Ascending aorta (tissue), 2 donors: ENCODE measurements around the gene SUPT3H. TPM values are rescaled to one million over a fixed set of nuclear protein-coding genes. Genes with fewer than 3 reads are reported as not detected.
A peak's percentile ranks its signal among the peaks of the same experiment; 100 is the strongest.

ENCODE experiments used
- DNase-seq, 2 donors: peaks; one replicate each; pipeline ENCODE4 v3.0.0-alpha.2; 2019; ENCODE audit warnings: low spot score in 2 of 2
- H3K27ac ChIP-seq, 2 donors: fragments of 200-600 bp; sonication (generic); one replicate each; pipeline ENCODE4 v1.5.1; 2016 to 2017; ENCODE audit warnings: mild to moderate bottlenecking in 1 of 2
- H3K27me3 ChIP-seq: fragments of 200-600 bp; sonication (generic); one replicate; pipeline ENCODE4 v1.5.1; 2017
- H3K36me3 ChIP-seq, 2 donors: fragments of 200-600 bp; sonication (generic); one replicate each; pipeline ENCODE4 v1.5.1; 2016
- H3K4me1 ChIP-seq, 2 donors: fragments of 200-600 bp; sonication (generic); one replicate each; pipeline ENCODE4 v1.5.1; 2016 to 2017; ENCODE audit warnings: mild to moderate bottlenecking in 1 of 2
- H3K4me3 ChIP-seq, 2 donors: fragments of 200-600 bp; sonication (generic); one replicate each; pipeline ENCODE4 v1.5.1; 2016 to 2017; ENCODE audit warnings: mild to moderate bottlenecking in 1 of 2
- H3K9me3 ChIP-seq, 2 donors: fragments of 200-600 bp; sonication (generic); one replicate each; pipeline ENCODE4 v1.5.1; 2016
- intact Hi-C: fragments of 100-400 bp; cut with DNase I; formaldehyde crosslinking; loops from one replicate; pipeline ENCODE4 v1.15.1; 2023
- total RNA-seq: library from RNA; depleted of rRNA; stranded (reverse); fragments of >200 nt; gene quantifications from one replicate; pipeline ENCODE4 v1.1.0, GENCODE V29; 2016
- TF ChIP-seq, protein P1 (sequence below), 3 experiments: fragments of 200-600 bp in 2 of 3; fragments of 450-650 bp in 1 of 3; sonication (generic) in 2 of 3; IDR thresholded peaks; one replicate each; pipeline ENCODE4 v1.5.1; 2016 to 2019; ENCODE audit warnings: antibody characterized with exemption in 3 of 3, mild to moderate bottlenecking in 1 of 3, moderate library complexity in 1 of 3

SUPT3H gene
- not detected for total RNA-seq

DNA sequence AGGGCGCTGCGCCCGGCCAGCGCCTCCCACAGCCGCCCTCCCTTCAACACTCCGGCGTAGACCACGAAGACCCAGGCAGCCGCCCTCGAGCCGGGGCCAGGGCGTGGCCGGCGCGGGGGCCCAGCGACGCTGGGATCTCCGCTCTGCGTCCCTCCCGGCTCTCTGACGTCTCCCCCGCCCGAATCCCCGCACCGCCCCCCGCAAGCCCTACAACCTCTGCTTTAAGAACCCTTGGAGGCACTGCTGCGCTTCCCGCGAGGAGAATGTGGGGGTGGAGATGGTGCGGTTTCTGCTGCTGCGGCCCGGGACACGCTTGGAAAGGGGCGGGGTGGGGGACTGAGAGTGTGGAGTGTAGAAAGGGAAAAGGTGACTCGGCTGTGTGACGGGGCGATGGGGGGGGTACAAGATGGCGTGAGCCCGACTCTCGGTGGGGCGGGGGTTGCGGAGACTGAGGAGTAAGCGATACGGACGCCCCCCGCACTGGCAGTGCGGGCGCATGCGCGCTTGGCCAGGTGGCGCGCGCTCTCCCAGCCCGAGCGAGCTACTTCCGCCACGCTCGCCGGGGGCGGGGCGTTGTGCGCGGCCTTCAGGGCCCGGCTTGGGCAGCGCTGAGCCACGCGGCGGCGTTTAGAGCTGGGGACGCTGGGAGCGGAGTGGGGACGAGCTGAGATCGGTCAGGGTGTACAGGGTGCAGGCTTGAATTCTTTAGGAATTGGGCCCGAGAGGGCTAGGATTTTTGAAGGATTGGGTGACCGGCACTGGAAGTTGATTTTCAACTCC lies at the start of gene SUPT3H:
Gene SUPT3H (minus strand): TSS at position 381 of the 780 bp plus-strand sequence.
- H3K4me3 ChIP-seq, result peak within 1 kb of the TSS; percentile 63 to 85
- TF ChIP-seq, protein P1, sequence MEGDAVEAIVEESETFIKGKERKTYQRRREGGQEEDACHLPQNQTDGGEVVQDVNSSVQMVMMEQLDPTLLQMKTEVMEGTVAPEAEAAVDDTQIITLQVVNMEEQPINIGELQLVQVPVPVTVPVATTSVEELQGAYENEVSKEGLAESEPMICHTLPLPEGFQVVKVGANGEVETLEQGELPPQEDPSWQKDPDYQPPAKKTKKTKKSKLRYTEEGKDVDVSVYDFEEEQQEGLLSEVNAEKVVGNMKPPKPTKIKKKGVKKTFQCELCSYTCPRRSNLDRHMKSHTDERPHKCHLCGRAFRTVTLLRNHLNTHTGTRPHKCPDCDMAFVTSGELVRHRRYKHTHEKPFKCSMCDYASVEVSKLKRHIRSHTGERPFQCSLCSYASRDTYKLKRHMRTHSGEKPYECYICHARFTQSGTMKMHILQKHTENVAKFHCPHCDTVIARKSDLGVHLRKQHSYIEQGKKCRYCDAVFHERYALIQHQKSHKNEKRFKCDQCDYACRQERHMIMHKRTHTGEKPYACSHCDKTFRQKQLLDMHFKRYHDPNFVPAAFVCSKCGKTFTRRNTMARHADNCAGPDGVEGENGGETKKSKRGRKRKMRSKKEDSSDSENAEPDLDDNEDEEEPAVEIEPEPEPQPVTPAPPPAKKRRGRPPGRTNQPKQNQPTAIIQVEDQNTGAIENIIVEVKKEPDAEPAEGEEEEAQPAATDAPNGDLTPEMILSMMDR (IDR thresholded peaks at IDR 0.05), result peak in 2 of 3 experiments; percentile 20 to 38
- H3K27ac ChIP-seq, result peak within 1 kb of the TSS; percentile 90
- DNase-seq, result peak; percentile 72 to 95
- H3K4me1 ChIP-seq, result peaks cover 0 to 11% of the 10 kb centered on the region in 2 donors
- no peaks in the 10 kb centered on the region for H3K9me3 ChIP-seq
- no peaks in the 10 kb centered on the region for H3K27me3 ChIP-seq
- H3K36me3 ChIP-seq, result no peaks in the 10 kb centered on the region
- intact Hi-C loops, result loop anchor here (2.0 to 5.0 kb wide), 3 partner anchors 40 to 1000 kb away; no protein-coding TSS in a partner anchor

DNA sequence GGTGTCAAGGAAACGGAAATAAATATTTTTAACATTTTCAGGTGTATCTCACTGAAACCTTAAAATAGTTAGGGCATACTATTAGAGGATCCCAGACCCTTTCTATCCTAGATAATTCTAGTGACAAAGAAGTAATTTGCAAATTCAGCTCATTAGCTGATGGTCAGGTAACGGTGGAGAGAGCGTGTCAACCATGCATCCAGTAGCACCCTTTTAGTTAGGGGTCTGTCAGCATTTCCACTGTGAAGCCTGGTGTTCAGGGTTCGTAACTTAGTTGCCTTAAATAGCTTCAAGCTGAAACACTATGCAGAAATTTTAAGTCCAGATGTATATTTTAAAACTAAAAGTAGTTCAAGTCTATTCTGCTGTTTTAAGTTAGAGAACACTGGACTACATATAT lies 48.5 kb upstream of the SUPT3H start:
- Histone ChIP-seq H3K36me3 (no peaks in the 10 kb centered on the region), H3K27ac (no peak overlapping the region), H3K4me1 (peaks cover 11 to 17% of the 10 kb centered on the region in 2 donors), H3K27me3 (peaks cover 5% of the 10 kb centered on the region), H3K9me3 (no peaks in the 10 kb centered on the region), H3K4me3 (no peak overlapping the region)
- no peak for DNase-seq
- TF ChIP-seq, protein P1 (IDR thresholded peaks at IDR 0.05), result no peak
- intact Hi-C loops, result no loop called here

- no peak overlapping the region for H3K27ac ChIP-seq
- intact Hi-C loops, result no loop called here
Measured at GRCh38 chr6:45424451-45424861, 46.7 kb upstream of the SUPT3H start.

GRCh38 chr6:45423824-45424450 lies 46.2 kb upstream of the SUPT3H start:
- H3K36me3 ChIP-seq, result no peaks in the 10 kb centered on the region
- DNase-seq, result no peak
- peaks cover 12 to 28% of the 10 kb centered on the region in 2 donors for H3K4me1 ChIP-seq
- peak overlapping the region; percentile 16 to 37 for H3K27ac ChIP-seq
- intact Hi-C loops, result no loop called here
- peak overlapping the region; percentile 59 to 71 for H3K4me3 ChIP-seq
- H3K27me3 ChIP-seq, result peaks cover 5% of the 10 kb centered on the region
- H3K9me3 ChIP-seq, result no peaks in the 10 kb centered on the region
- TF ChIP-seq, protein P1 (IDR thresholded peaks at IDR 0.05), result no peak

More at GRCh38 chr6:45424451-45424861, 46.7 kb upstream of the SUPT3H start:
- peaks cover 12 to 27% of the 10 kb centered on the region in 2 donors for H3K4me1 ChIP-seq
- peaks cover 5% of the 10 kb centered on the region for H3K27me3 ChIP-seq
- H3K4me3 ChIP-seq, result peak overlapping the region in 1 of 2 donors; percentile 71
- no peak for DNase-seq
- no peaks in the 10 kb centered on the region for H3K36me3 ChIP-seq
- no peaks in the 10 kb centered on the region for H3K9me3 ChIP-seq
- TF ChIP-seq, protein P1 (IDR thresholded peaks at IDR 0.05), result no peak

DNA sequence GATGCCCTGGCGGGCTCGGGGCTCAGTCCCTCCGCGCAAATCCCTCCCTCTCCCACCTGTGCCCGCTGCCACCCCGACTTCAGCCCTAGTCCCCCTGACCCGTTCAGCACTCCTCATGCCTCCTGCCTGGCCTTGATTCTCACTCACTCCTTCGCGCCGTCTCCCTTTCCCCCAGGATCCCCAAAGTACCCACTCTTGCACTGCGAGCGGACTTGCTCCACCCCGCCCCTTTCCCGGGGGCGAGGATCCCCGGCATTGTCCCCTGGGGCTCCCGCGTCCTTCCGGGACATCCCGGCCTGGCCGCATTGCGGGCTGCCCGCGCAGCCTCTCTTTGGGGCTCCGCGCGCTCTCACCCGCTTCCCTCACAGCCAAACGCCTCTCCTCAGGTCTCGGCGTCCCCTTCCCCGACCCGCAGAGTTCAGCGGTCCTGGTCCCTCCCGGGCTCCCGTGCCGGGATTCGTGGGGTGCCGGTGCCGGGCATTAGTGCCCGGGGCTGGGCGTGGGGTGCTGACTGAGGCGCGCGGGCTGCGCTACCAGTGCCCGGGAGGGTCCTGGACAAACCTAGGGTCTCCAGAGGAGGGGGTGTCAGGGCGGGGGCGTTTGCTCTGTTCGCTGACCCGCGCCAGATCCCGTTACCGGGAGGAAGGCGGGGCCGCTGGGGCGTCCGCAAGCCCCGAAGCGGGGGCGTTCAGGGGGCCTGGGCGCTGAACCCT lies 45.5 kb upstream of the SUPT3H start:
- Histone ChIP-seq H3K9me3 (no peaks in the 10 kb centered on the region), H3K36me3 (no peaks in the 10 kb centered on the region), H3K27ac (peak overlapping the region; percentile 16 to 37), H3K4me3 (peak overlapping the region; percentile 59 to 71), H3K4me1 (peaks cover 12 to 28% of the 10 kb centered on the region in 2 donors), H3K27me3 (peaks cover 5% of the 10 kb centered on the region)
- no peak for DNase-seq
- intact Hi-C loops, result no loop called here
- TF ChIP-seq, protein P1 (IDR thresholded peaks at IDR 0.05), result no peak
